ENCODE results near the gene AUTS2.

Gene AUTS2

DNA sequence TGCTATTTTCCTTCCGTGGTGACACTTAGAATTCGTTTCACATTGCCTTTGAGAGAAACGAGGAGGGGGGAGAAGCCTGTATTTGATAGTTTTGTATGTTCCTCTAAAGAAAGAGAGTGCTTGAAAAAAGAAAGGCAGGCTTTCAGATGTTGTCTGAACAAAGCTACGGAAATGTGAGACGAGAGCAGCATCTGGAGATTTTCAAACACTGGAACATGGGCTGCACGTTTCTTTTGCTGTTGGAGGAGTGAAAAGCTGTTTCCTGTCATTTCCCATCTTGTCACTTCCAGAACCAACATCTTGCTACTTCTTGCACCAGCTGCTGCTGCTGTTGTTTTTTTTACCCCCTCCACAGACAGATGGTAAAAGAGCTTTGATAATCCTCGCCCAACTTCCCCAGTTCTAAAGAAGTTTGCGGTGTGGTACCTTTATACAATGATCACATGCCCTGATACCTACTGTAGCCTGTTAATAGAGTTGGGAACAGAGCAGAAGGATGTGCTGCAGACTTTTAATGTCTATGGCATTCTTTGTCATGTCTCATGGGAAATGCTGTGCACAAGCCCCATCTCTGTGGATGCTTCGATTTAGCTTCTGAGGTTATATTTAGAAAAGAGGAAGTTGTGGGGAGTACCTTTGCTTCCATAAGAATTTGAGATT lies 408.1 kb downstream of the AUTS2 start:
- H3K4me3 ChIP-seq (ENCODE audit: insufficient read length, low read depth), result no peak overlapping the region
- no peaks in the 10 kb centered on the region for H3K36me3 ChIP-seq (ENCODE audit: insufficient read depth, insufficient read length, low read length)
- H3K9ac ChIP-seq (ENCODE audit: insufficient read length, low read depth), result no peak overlapping the region
- H3K9me3 ChIP-seq (ENCODE audit: insufficient read depth, low read length), result no peaks in the 10 kb centered on the region
- H3K27me3 ChIP-seq (ENCODE audit: insufficient read depth, insufficient read length), result no peaks in the 10 kb centered on the region
- TF ChIP-seq ZNF274 (IDR thresholded peaks at IDR 0.05; ENCODE audit: low read depth, low read length) (no peak), YY1 (IDR thresholded peaks at IDR 0.05; ENCODE audit: insufficient read depth, insufficient read length) (no peak), SUZ12 (IDR thresholded peaks at IDR 0.05; ENCODE audit: extremely low read depth, insufficient read depth, insufficient read length) (no peak)
- H3K4me1 ChIP-seq (ENCODE audit: insufficient read depth, insufficient read length), result no peaks in the 10 kb centered on the region
- DNase-seq (ENCODE audit: low read depth, low spot score), result no peak

DNA sequence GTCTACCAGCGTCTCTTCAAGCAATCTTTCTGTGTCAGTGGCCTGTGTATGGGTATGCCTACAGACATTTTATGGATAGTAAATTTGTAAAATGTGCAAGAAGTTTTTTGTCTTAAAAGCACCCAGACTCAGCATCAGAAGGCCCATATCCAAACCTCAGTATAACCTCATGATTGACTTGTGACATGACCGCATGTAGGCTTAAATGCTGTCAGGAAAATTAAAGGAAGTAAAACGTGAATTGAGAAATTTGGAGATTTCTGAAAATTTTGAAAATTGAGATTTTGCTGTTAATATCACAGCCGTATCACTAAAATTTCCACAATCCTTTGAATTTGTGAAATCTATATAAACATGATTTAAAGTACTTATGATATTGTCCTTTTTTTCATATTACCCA lies 410.2 kb downstream of the AUTS2 start:
- Histone ChIP-seq H3K36me3 (ENCODE audit: insufficient read depth, insufficient read length, low read length) (no peaks in the 10 kb centered on the region), H3K4me1 (ENCODE audit: insufficient read depth, insufficient read length) (no peaks in the 10 kb centered on the region), H3K9me3 (ENCODE audit: insufficient read depth, low read length) (no peaks in the 10 kb centered on the region), H3K27me3 (ENCODE audit: insufficient read depth, insufficient read length) (no peaks in the 10 kb centered on the region), H3K4me3 (ENCODE audit: insufficient read length, low read depth) (no peak overlapping the region), H3K9ac (ENCODE audit: insufficient read length, low read depth) (no peak overlapping the region)
- no peak for TF ChIP-seq SUZ12 (IDR thresholded peaks at IDR 0.05; ENCODE audit: extremely low read depth, insufficient read depth, insufficient read length)
- no peak for TF ChIP-seq YY1 (IDR thresholded peaks at IDR 0.05; ENCODE audit: insufficient read depth, insufficient read length)
- TF ChIP-seq ZNF274 (IDR thresholded peaks at IDR 0.05; ENCODE audit: low read depth, low read length), result no peak
- no peak for DNase-seq (ENCODE audit: low read depth, low spot score)

GRCh38 chr7:70014472-70015177 lies 416.4 kb downstream of the AUTS2 start:
- no peaks in the 10 kb centered on the region for H3K27me3 ChIP-seq (ENCODE audit: insufficient read depth, insufficient read length)
- H3K4me3 ChIP-seq (ENCODE audit: insufficient read length, low read depth), result no peak overlapping the region
- TF ChIP-seq SUZ12 (IDR thresholded peaks at IDR 0.05; ENCODE audit: extremely low read depth, insufficient read depth, insufficient read length) (no peak), ZNF274 (IDR thresholded peaks at IDR 0.05; ENCODE audit: low read depth, low read length) (no peak), YY1 (IDR thresholded peaks at IDR 0.05; ENCODE audit: insufficient read depth, insufficient read length) (no peak)
- no peaks in the 10 kb centered on the region for H3K36me3 ChIP-seq (ENCODE audit: insufficient read depth, insufficient read length, low read length)
- H3K9ac ChIP-seq (ENCODE audit: insufficient read length, low read depth), result no peak overlapping the region
- H3K9me3 ChIP-seq (ENCODE audit: insufficient read depth, low read length), result no peaks in the 10 kb centered on the region
- DNase-seq (ENCODE audit: low read depth, low spot score), result no peak
- no peaks in the 10 kb centered on the region for H3K4me1 ChIP-seq (ENCODE audit: insufficient read depth, insufficient read length)

DNA sequence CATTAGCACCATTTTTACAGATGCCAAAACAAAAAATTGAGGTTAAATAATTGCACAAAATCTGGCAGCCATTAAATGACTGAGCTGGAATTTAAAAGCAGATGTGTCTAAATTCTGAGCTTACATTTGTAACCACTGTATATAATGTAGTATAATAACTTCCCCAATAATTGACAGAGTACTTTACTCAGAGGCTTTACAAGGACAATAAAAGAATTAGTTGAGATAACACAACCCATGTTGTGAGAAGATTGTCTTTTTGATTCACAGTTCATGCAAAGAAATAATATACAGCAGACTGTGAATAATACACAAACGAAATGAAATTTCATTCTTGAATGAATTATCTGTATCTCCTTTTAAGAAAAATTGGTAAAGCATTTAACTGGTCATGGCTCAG lies 417.1 kb downstream of the AUTS2 start:
- H3K36me3 ChIP-seq (ENCODE audit: insufficient read depth, insufficient read length, low read length), result no peaks in the 10 kb centered on the region
- no peaks in the 10 kb centered on the region for H3K4me1 ChIP-seq (ENCODE audit: insufficient read depth, insufficient read length)
- no peaks in the 10 kb centered on the region for H3K27me3 ChIP-seq (ENCODE audit: insufficient read depth, insufficient read length)
- no peak overlapping the region for H3K4me3 ChIP-seq (ENCODE audit: insufficient read length, low read depth)
- H3K9me3 ChIP-seq (ENCODE audit: insufficient read depth, low read length), result no peaks in the 10 kb centered on the region
- TF ChIP-seq YY1 (IDR thresholded peaks at IDR 0.05; ENCODE audit: insufficient read depth, insufficient read length) (no peak), SUZ12 (IDR thresholded peaks at IDR 0.05; ENCODE audit: extremely low read depth, insufficient read depth, insufficient read length) (no peak), ZNF274 (IDR thresholded peaks at IDR 0.05; ENCODE audit: low read depth, low read length) (no peak)
- no peak for DNase-seq (ENCODE audit: low read depth, low spot score)
- H3K9ac ChIP-seq (ENCODE audit: insufficient read length, low read depth), result no peak overlapping the region

GRCh38 chr7:70016044-70016770 lies 417.9 kb downstream of the AUTS2 start:
- Histone ChIP-seq H3K9me3 (ENCODE audit: insufficient read depth, low read length) (no peaks in the 10 kb centered on the region), H3K36me3 (ENCODE audit: insufficient read depth, insufficient read length, low read length) (no peaks in the 10 kb centered on the region), H3K27me3 (ENCODE audit: insufficient read depth, insufficient read length) (no peaks in the 10 kb centered on the region), H3K4me1 (ENCODE audit: insufficient read depth, insufficient read length) (no peaks in the 10 kb centered on the region), H3K9ac (ENCODE audit: insufficient read length, low read depth) (no peak overlapping the region), H3K4me3 (ENCODE audit: insufficient read length, low read depth) (no peak overlapping the region)
- no peak for TF ChIP-seq YY1 (IDR thresholded peaks at IDR 0.05; ENCODE audit: insufficient read depth, insufficient read length)
- TF ChIP-seq ZNF274 (IDR thresholded peaks at IDR 0.05; ENCODE audit: low read depth, low read length), result no peak
- no peak for TF ChIP-seq SUZ12 (IDR thresholded peaks at IDR 0.05; ENCODE audit: extremely low read depth, insufficient read depth, insufficient read length)
- no peak for DNase-seq (ENCODE audit: low read depth, low spot score)

- Histone ChIP-seq H3K27me3 (ENCODE audit: insufficient read depth, insufficient read length) (no peaks in the 10 kb centered on the region), H3K9ac (ENCODE audit: insufficient read length, low read depth) (no peak overlapping the region), H3K4me3 (ENCODE audit: insufficient read length, low read depth) (no peak overlapping the region), H3K4me1 (ENCODE audit: insufficient read depth, insufficient read length) (no peaks in the 10 kb centered on the region), H3K9me3 (ENCODE audit: insufficient read depth, low read length) (no peaks in the 10 kb centered on the region), H3K36me3 (ENCODE audit: insufficient read depth, insufficient read length, low read length) (no peaks in the 10 kb centered on the region)
- TF ChIP-seq YY1 (IDR thresholded peaks at IDR 0.05; ENCODE audit: insufficient read depth, insufficient read length) (no peak), ZNF274 (IDR thresholded peaks at IDR 0.05; ENCODE audit: low read depth, low read length) (no peak), SUZ12 (IDR thresholded peaks at IDR 0.05; ENCODE audit: extremely low read depth, insufficient read depth, insufficient read length) (no peak)
- no peak for DNase-seq (ENCODE audit: low read depth, low spot score)
Measured at GRCh38 chr7:70017357-70017756, 419.1 kb downstream of the AUTS2 start.

DNA sequence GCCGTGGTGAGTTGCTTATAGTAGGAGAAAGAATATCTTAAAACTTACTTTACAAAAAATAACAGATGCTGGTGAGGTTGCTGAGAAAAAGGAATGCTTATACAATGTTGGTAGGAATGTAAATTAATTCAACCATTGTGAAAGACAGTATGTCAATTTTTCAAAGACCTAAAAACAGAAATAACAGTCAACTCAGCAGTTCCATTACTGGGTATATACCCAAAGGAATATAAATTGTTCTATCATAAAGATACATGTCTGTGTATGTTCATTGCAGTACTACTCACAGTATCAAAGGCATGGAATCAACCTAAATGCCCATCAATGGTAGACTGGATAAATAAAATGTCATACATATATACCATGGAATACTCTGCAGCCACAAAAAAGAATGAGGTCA lies 420.4 kb downstream of the AUTS2 start:
- Histone ChIP-seq H3K27me3 (ENCODE audit: insufficient read depth, insufficient read length) (no peaks in the 10 kb centered on the region), H3K4me3 (ENCODE audit: insufficient read length, low read depth) (no peak overlapping the region), H3K9me3 (ENCODE audit: insufficient read depth, low read length) (no peaks in the 10 kb centered on the region), H3K4me1 (ENCODE audit: insufficient read depth, insufficient read length) (no peaks in the 10 kb centered on the region), H3K36me3 (ENCODE audit: insufficient read depth, insufficient read length, low read length) (no peaks in the 10 kb centered on the region), H3K9ac (ENCODE audit: insufficient read length, low read depth) (no peak overlapping the region)
- DNase-seq (ENCODE audit: low read depth, low spot score), result no peak
- no peak for TF ChIP-seq SUZ12 (IDR thresholded peaks at IDR 0.05; ENCODE audit: extremely low read depth, insufficient read depth, insufficient read length)
- TF ChIP-seq YY1 (IDR thresholded peaks at IDR 0.05; ENCODE audit: insufficient read depth, insufficient read length), result no peak
- no peak for TF ChIP-seq ZNF274 (IDR thresholded peaks at IDR 0.05; ENCODE audit: low read depth, low read length)
